Natural killer cell treated with Interleukin-12 subunit alpha and Interleukin-12 subunit beta and Interleukin-15 and Interleukin-18, amount 100 ng/mL, for 72 hours (primary cell): ENCODE measurements around the gene OR6C6. TPM values are rescaled to one million over a fixed set of nuclear protein-coding genes. Genes with fewer than 3 reads are reported as not detected.

Source experiments
- total RNA-seq, 2 donors: library from RNA; stranded (reverse); gene quantifications; one replicate each; pipeline ENCODE4 v1.2.3, GENCODE V29; 2022

Gene OR6C6
- total RNA-seq, 2 donors from 2014 or later = not detected

Other genes starting within 250 kb of the OR6C6 start
- not detected for gene OR9K2, start 170.2 kb downstream of the OR6C6 start, total RNA-seq
- not detected for gene OR10A7, start 75.5 kb downstream of the OR6C6 start, total RNA-seq
- not detected for gene OR6C74, start 52.0 kb downstream of the OR6C6 start, total RNA-seq
- not detected for gene OR6C1, start 17.8 kb upstream of the OR6C6 start, total RNA-seq
- not detected for gene OR6C3, start 34.2 kb upstream of the OR6C6 start, total RNA-seq
- not detected for gene OR6C75, start 66.4 kb upstream of the OR6C6 start, total RNA-seq
- gene OR6C65, start 104.0 kb upstream of the OR6C6 start, total RNA-seq = not detected
- not detected for gene OR6C76, start 129.7 kb upstream of the OR6C6 start, total RNA-seq
- gene OR6C2, start 147.5 kb upstream of the OR6C6 start, total RNA-seq = not detected
- gene OR6C70, start 173.6 kb upstream of the OR6C6 start, total RNA-seq = not detected
- not detected for gene OR6C68, start 195.8 kb upstream of the OR6C6 start, total RNA-seq